HG02763 (cell line): ENCODE data around the gene SPEN.

Experiments
- ATAC-seq: cut with Tn5 transposase; IDR thresholded peaks from one replicate; pipeline ENCODE4 v1.9.1; 2021; ENCODE audit warnings: mild to moderate bottlenecking, moderate library complexity; ENCODE audit not compliant: unreplicated experiment

The SPEN gene

GRCh38 chr1:15935056-15935950 lies 87.8 kb downstream of the SPEN start:
- no peak for ATAC-seq

GRCh38 chr1:15936025-15936424 lies 88.5 kb downstream of the SPEN start:
- no peak for ATAC-seq

- ATAC-seq: no peak
Observed at GRCh38 chr1:15937146-15937545, 89.6 kb downstream of the SPEN start.

GRCh38 chr1:15937706-15938168 lies 90.2 kb downstream of the SPEN start:
- ATAC-seq: no peak

GRCh38 chr1:15938628-15939161 lies 91.2 kb downstream of the SPEN start:
- no peak for ATAC-seq

GRCh38 chr1:15939181-15940109 lies 91.9 kb downstream of the SPEN start:
- no peak for ATAC-seq

- ATAC-seq: no peak
Observed at GRCh38 chr1:15940110-15941043, 92.9 kb downstream of the SPEN start.

- ATAC-seq: no peak
Observed at GRCh38 chr1:15941044-15941840, 93.7 kb downstream of the SPEN start.

GRCh38 chr1:15941899-15942660 lies 94.6 kb downstream of the SPEN start:
- no peak for ATAC-seq

GRCh38 chr1:15942661-15943327 lies 95.3 kb downstream of the SPEN start:
- no peak for ATAC-seq

- ATAC-seq: no peak
Observed at GRCh38 chr1:15943328-15943991, 96.0 kb downstream of the SPEN start.

GRCh38 chr1:15943992-15944307 lies 96.4 kb downstream of the SPEN start:
- no peak for ATAC-seq

GRCh38 chr1:15944308-15945010 lies 97.0 kb downstream of the SPEN start:
- no peak for ATAC-seq

GRCh38 chr1:15945011-15945831 lies 97.7 kb downstream of the SPEN start:
- ATAC-seq: no peak

GRCh38 chr1:15945832-15946448 lies 98.4 kb downstream of the SPEN start:
- ATAC-seq: no peak
